Erythroblast (primary cell): ENCODE data around the gene SMIM29.

Source experiments
- GATA1 ChIP-seq: IDR thresholded peaks from 2 replicates; pipeline ENCODE4 v1.6.1; 2011; ENCODE audit warnings: low read depth, mild to moderate bottlenecking, control low read depth, low read length, moderate library complexity
- POLR2A ChIP-seq: IDR thresholded peaks from 2 replicates; pipeline ENCODE4 v1.6.1; 2011; ENCODE audit warnings: mild to moderate bottlenecking, low read length

- TF ChIP-seq POLR2A (peak; percentile 66), GATA1 (no peak)
Observed at GRCh38 chr6:34248727-34249468, at the start of gene SMIM29.
